Measurements from ENCODE around the gene SNCAIP. TPM values are rescaled to one million over a fixed set of nuclear protein-coding genes. Genes with fewer than 3 reads are reported as not detected.

SNCAIP gene
- total RNA-seq, 1 experiment from 2014 or later = not detected

DNA sequence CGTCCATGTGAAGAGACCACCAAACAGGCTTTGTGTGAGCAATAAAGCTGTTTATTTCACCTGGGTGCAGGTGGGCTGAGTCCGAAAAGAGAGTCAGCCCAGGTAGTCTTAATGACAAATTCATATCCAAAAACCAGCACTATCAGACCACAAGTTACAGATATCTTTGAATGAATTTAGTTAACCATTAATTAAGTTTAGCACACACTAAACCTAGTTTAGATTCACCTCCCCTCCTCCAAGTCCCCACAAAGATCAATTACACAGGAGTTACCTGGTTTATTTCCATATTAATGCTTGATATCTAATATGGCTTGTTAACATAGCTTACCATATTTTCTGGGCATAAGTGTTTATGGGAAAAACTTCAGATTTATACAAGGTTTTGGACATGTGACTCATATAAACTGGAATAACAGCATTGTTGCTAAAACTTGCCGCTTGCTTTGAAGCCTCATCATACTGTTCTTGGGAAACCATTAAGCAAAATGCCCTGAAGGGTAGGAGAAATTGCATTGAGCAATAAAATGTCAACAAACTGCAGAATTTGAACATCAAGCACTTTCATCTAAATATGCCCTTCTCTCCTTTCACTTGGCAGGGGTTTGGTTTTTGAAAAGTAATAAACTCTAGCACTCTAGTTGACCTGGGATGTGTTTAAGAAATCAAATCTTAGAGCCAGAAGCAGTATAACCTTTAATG, 166.9 kb downstream of the SNCAIP start:
- BruUV-seq (replicated peaks) = no TSS peak
- no peak for ATAC-seq
- ChIA-PET CTCF (no interaction called here), POLR2A (no interaction called here)
- no peak overlapping the region for H3K4me3 ChIP-seq (ENCODE audit: low read depth in 2 of 2, low read length in 2 of 2)
- in situ Hi-C loops (cut with HindIII; ENCODE audit: low pct_unique_long_range_greater_than_20kb, low sequenced_read_pairs) (no loop called here), intact Hi-C loops (cut with micrococcal nuclease; ENCODE audit: unreplicated experiment) (no loop called here)
- no peak overlapping the region for H3K27ac ChIP-seq (ENCODE audit: low read length)
- no peaks in the 10 kb centered on the region for H3K36me3 ChIP-seq (ENCODE audit: control insufficient read depth, insufficient read depth, low read length)
- TF ChIP-seq SIN3A (IDR thresholded peaks at IDR 0.05; ENCODE audit: borderline replicate concordance, insufficient read depth, low read depth, low read length) (no peak), TCF7L2 (IDR thresholded peaks at IDR 0.05; ENCODE audit: low read depth, low read length) (no peak)
- no peak for DNase-seq (ENCODE audit: low read depth, low spot score)
- H3K4me1 ChIP-seq (ENCODE audit: control insufficient read depth, insufficient read depth, low read length) = no peaks in the 10 kb centered on the region
- H3K27me3 ChIP-seq (ENCODE audit: control insufficient read depth, insufficient read depth, low read length) = peaks cover 2% of the 10 kb centered on the region; the same call in 1 of the 2 replicates
- no peaks in the 10 kb centered on the region for H3K9me3 ChIP-seq (ENCODE audit: control insufficient read depth, insufficient read depth, low read depth, low read length)

DNA sequence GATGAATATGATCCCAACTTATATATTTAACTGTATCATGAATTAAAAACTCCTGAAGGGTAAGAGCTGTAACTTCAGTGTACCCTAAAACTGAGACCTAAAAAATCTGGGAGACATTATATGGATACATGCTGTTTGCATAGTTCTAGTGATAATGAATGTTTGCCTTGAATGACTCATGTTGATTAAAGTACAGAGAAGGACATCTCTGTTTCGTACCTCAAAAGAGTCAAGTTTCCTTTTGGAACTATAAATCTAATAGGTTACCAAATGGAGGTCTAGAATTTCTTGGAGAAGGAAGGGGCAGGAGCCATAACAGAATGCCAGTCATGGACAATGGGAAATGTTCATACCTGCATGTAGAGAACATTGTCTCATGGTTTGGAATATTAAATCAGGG, 168.1 kb downstream of the SNCAIP start:
- CTCF ChIA-PET = no interaction called here
- Histone ChIP-seq H3K27ac (ENCODE audit: low read length) (no peak overlapping the region), H3K36me3 (ENCODE audit: control insufficient read depth, insufficient read depth, low read length) (no peaks in the 10 kb centered on the region), H3K4me1 (ENCODE audit: control insufficient read depth, insufficient read depth, low read length) (no peaks in the 10 kb centered on the region), H3K27me3 (ENCODE audit: control insufficient read depth, insufficient read depth, low read length) (peaks cover 2% of the 10 kb centered on the region; the same call in 1 of the 2 replicates), H3K9me3 (ENCODE audit: control insufficient read depth, insufficient read depth, low read depth, low read length) (no peaks in the 10 kb centered on the region), H3K4me3 (ENCODE audit: low read depth in 2 of 2, low read length in 2 of 2) (no peak overlapping the region)
- BruUV-seq (replicated peaks) = no TSS peak
- POLR2A ChIA-PET = no interaction called here
- in situ Hi-C loops (cut with HindIII; ENCODE audit: low pct_unique_long_range_greater_than_20kb, low sequenced_read_pairs) = no loop called here
- no peak for DNase-seq (ENCODE audit: low read depth, low spot score)
- ATAC-seq = no peak
- TF ChIP-seq SIN3A (IDR thresholded peaks at IDR 0.05; ENCODE audit: borderline replicate concordance, insufficient read depth, low read depth, low read length) (no peak), POLR2AphosphoS5 (IDR thresholded peaks at IDR 0.05; ENCODE audit: low read depth, low read length) (no peak), TCF7L2 (IDR thresholded peaks at IDR 0.05; ENCODE audit: low read depth, low read length) (no peak)
- TF ChIP-seq, protein P1, sequence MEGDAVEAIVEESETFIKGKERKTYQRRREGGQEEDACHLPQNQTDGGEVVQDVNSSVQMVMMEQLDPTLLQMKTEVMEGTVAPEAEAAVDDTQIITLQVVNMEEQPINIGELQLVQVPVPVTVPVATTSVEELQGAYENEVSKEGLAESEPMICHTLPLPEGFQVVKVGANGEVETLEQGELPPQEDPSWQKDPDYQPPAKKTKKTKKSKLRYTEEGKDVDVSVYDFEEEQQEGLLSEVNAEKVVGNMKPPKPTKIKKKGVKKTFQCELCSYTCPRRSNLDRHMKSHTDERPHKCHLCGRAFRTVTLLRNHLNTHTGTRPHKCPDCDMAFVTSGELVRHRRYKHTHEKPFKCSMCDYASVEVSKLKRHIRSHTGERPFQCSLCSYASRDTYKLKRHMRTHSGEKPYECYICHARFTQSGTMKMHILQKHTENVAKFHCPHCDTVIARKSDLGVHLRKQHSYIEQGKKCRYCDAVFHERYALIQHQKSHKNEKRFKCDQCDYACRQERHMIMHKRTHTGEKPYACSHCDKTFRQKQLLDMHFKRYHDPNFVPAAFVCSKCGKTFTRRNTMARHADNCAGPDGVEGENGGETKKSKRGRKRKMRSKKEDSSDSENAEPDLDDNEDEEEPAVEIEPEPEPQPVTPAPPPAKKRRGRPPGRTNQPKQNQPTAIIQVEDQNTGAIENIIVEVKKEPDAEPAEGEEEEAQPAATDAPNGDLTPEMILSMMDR (IDR thresholded peaks at IDR 0.05) = no peak
- TF ChIP-seq, protein P2, sequence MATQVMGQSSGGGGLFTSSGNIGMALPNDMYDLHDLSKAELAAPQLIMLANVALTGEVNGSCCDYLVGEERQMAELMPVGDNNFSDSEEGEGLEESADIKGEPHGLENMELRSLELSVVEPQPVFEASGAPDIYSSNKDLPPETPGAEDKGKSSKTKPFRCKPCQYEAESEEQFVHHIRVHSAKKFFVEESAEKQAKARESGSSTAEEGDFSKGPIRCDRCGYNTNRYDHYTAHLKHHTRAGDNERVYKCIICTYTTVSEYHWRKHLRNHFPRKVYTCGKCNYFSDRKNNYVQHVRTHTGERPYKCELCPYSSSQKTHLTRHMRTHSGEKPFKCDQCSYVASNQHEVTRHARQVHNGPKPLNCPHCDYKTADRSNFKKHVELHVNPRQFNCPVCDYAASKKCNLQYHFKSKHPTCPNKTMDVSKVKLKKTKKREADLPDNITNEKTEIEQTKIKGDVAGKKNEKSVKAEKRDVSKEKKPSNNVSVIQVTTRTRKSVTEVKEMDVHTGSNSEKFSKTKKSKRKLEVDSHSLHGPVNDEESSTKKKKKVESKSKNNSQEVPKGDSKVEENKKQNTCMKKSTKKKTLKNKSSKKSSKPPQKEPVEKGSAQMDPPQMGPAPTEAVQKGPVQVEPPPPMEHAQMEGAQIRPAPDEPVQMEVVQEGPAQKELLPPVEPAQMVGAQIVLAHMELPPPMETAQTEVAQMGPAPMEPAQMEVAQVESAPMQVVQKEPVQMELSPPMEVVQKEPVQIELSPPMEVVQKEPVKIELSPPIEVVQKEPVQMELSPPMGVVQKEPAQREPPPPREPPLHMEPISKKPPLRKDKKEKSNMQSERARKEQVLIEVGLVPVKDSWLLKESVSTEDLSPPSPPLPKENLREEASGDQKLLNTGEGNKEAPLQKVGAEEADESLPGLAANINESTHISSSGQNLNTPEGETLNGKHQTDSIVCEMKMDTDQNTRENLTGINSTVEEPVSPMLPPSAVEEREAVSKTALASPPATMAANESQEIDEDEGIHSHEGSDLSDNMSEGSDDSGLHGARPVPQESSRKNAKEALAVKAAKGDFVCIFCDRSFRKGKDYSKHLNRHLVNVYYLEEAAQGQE (IDR thresholded peaks at IDR 0.05; ENCODE audit: insufficient read depth in 1 of 2, low read depth in 2 of 2, low read length in 1 of 2) = no peak
- intact Hi-C loops (cut with micrococcal nuclease; ENCODE audit: unreplicated experiment) = no loop called here

DNA sequence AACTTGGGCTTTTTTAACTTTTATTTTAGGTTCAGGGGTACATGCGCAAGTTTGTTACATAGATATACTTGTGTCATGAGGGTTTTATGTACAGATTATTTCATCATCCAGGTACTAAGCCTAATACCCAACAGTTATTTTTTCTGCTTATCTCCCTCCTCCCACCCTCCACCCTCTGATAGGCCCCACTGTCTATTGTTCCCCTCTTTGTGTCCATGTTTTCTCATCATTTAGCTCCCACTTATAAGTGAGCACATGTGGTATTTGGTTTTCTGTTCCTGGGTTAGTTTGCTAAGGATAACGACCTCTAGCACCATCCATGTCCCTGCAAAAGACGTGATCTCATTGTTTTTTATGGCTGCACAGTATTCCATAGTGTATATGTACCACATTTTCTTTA, 172.1 kb downstream of the SNCAIP start:
- no peaks in the 10 kb centered on the region for H3K36me3 ChIP-seq (ENCODE audit: control insufficient read depth, insufficient read depth, low read length)
- H3K27me3 ChIP-seq (ENCODE audit: control insufficient read depth, insufficient read depth, low read length) = peaks cover under 1% of the 10 kb centered on the region; the same call in 1 of the 2 replicates
- H3K9me3 ChIP-seq (ENCODE audit: control insufficient read depth, insufficient read depth, low read depth, low read length) = no peaks in the 10 kb centered on the region
- TF ChIP-seq, protein P1 (IDR thresholded peaks at IDR 0.05) = no peak
- TF ChIP-seq, protein P2 (IDR thresholded peaks at IDR 0.05; ENCODE audit: insufficient read depth in 1 of 2, low read depth in 2 of 2, low read length in 1 of 2) = no peak
- TF ChIP-seq POLR2AphosphoS5 (IDR thresholded peaks at IDR 0.05; ENCODE audit: low read depth, low read length) (no peak), TCF7L2 (IDR thresholded peaks at IDR 0.05; ENCODE audit: low read depth, low read length) (no peak), SIN3A (IDR thresholded peaks at IDR 0.05; ENCODE audit: borderline replicate concordance, insufficient read depth, low read depth, low read length) (no peak)
- CTCF ChIA-PET = interaction anchor here (0.6 kb wide), 1 partner anchor 144 kb away, joined by 4 read pairs; no protein-coding TSS in a partner anchor
- POLR2A ChIA-PET = no interaction called here
- intact Hi-C loops (cut with micrococcal nuclease; ENCODE audit: unreplicated experiment) = no loop called here
- no peak for ATAC-seq
- no peaks in the 10 kb centered on the region for H3K4me1 ChIP-seq (ENCODE audit: control insufficient read depth, insufficient read depth, low read length)
- in situ Hi-C loops (cut with HindIII; ENCODE audit: low pct_unique_long_range_greater_than_20kb, low sequenced_read_pairs) = no loop called here
- no peak overlapping the region for H3K27ac ChIP-seq (ENCODE audit: low read length)
- no TSS peak for BruUV-seq (replicated peaks)
- no peak overlapping the region for H3K4me3 ChIP-seq (ENCODE audit: low read depth in 2 of 2, low read length in 2 of 2)
- no peak for DNase-seq (ENCODE audit: low read depth, low spot score)
